ENCODE data around the gene FUNDC2.

- no peak for TF ChIP-seq ZNF282 (IDR thresholded peaks at IDR 0.05; ENCODE audit: partially characterized antibody)
- no peak for TF ChIP-seq MAX (IDR thresholded peaks at IDR 0.05)
- no peak for TF ChIP-seq ZBTB10 (CRISPR knock-in tag; IDR thresholded peaks at IDR 0.05; ENCODE audit: borderline replicate concordance)
- no peak for TF ChIP-seq CTCF (CRISPR knock-in tag; IDR thresholded peaks at IDR 0.05)
- TF ChIP-seq ZNF740 (CRISPR knock-in tag; IDR thresholded peaks at IDR 0.05): no peak
- no peak for TF ChIP-seq SUZ12 (IDR thresholded peaks at IDR 0.05; ENCODE audit: low read depth, low read length)
- TF ChIP-seq ZNF160 (CRISPR knock-in tag; IDR thresholded peaks at IDR 0.05): no peak
- TF ChIP-seq MYNN (CRISPR knock-in tag; IDR thresholded peaks at IDR 0.05; ENCODE audit: low read depth): no peak
- TF ChIP-seq MEIS1 (CRISPR knock-in tag; IDR thresholded peaks at IDR 0.05; ENCODE audit: borderline replicate concordance): no peak
- TF ChIP-seq POLR2A (IDR thresholded peaks at IDR 0.05; ENCODE audit: insufficient read depth in 1 of 2, low read depth in 2 of 2, low read length in 2 of 2): no peak
- no peak for TF ChIP-seq SMC3 (IDR thresholded peaks at IDR 0.05; ENCODE audit: low read length)
- no peak for TF ChIP-seq ZZZ3 (CRISPR knock-in tag; IDR thresholded peaks at IDR 0.05; ENCODE audit: borderline replicate concordance)
- no peak for TF ChIP-seq ZNF580 (CRISPR knock-in tag; IDR thresholded peaks at IDR 0.05; ENCODE audit: borderline replicate concordance, low read depth)
- TF ChIP-seq CREM (IDR thresholded peaks at IDR 0.05): no peak
- TF ChIP-seq CREM (CRISPR knock-in tag; IDR thresholded peaks at IDR 0.05): no peak
Measured at GRCh38 chrX:155035688-155036087, 9.0 kb downstream of the FUNDC2 start.

All from HepG2 (cell line).